ENCODE results near the gene SLC51A. TPM values are rescaled to one million over a fixed set of nuclear protein-coding genes. Genes with fewer than 3 reads are reported as not detected.

SLC51A gene
- total and polyA plus RNA-seq, 2 donors (not counting 1 experiment from before 2014, with no cell fraction given): not detected

- no peaks in the 10 kb centered on the region for H3K9me3 ChIP-seq (ENCODE audit: control insufficient read depth, insufficient read depth, low read depth, low read length)
- H3K4me3 ChIP-seq (replicated peaks in 1 of 4; ENCODE audit: control extremely low read depth in 1 of 4, insufficient read depth in 1 of 4, low read depth in 3 of 4, low read length in 4 of 4): no peak overlapping the region
- H3K36me3 ChIP-seq (ENCODE audit: control insufficient read depth, insufficient read depth, low read length): peaks cover 14% of the 10 kb centered on the region
- no peak for TF ChIP-seq EZH2 (IDR thresholded peaks at IDR 0.05; ENCODE audit: low read length, missing control alignments)
- TF ChIP-seq, protein P1, sequence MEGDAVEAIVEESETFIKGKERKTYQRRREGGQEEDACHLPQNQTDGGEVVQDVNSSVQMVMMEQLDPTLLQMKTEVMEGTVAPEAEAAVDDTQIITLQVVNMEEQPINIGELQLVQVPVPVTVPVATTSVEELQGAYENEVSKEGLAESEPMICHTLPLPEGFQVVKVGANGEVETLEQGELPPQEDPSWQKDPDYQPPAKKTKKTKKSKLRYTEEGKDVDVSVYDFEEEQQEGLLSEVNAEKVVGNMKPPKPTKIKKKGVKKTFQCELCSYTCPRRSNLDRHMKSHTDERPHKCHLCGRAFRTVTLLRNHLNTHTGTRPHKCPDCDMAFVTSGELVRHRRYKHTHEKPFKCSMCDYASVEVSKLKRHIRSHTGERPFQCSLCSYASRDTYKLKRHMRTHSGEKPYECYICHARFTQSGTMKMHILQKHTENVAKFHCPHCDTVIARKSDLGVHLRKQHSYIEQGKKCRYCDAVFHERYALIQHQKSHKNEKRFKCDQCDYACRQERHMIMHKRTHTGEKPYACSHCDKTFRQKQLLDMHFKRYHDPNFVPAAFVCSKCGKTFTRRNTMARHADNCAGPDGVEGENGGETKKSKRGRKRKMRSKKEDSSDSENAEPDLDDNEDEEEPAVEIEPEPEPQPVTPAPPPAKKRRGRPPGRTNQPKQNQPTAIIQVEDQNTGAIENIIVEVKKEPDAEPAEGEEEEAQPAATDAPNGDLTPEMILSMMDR (conservative IDR thresholded peaks at IDR 0.05 in 1 of 2, IDR thresholded peaks at IDR 0.05 in 1 of 2; ENCODE audit: low read depth in 1 of 2, low read length in 2 of 2): no peak
- H3K27ac ChIP-seq (ENCODE audit: insufficient read depth, low read length): no peak overlapping the region
- H3K4me2 ChIP-seq (ENCODE audit: extremely low read depth, insufficient read depth, low read length): no peak overlapping the region
- H4K20me1 ChIP-seq (ENCODE audit: control insufficient read depth, extremely low read depth, insufficient read depth, low read length): no peaks in the 10 kb centered on the region
- H2AFZ ChIP-seq (ENCODE audit: low read length): no peak overlapping the region
- H3K4me1 ChIP-seq (ENCODE audit: control insufficient read depth, extremely low read depth, insufficient read depth, low read length): no peaks in the 10 kb centered on the region
- peak; percentile 78 to 79 for DNase-seq (ENCODE audit: low read depth in 2 of 2)
- peaks cover 16% of the 10 kb centered on the region for H3K79me2 ChIP-seq (ENCODE audit: control insufficient read depth, insufficient read depth, low read length)
- H3K9ac ChIP-seq (ENCODE audit: insufficient read depth, low read length): no peak overlapping the region
- H3K27me3 ChIP-seq (ENCODE audit: control insufficient read depth, insufficient read depth, low read length): no peaks in the 10 kb centered on the region
These were observed 52.2 kb downstream of the SLC51A start for GRCh38 chr3:196268284-196269163.

DNA sequence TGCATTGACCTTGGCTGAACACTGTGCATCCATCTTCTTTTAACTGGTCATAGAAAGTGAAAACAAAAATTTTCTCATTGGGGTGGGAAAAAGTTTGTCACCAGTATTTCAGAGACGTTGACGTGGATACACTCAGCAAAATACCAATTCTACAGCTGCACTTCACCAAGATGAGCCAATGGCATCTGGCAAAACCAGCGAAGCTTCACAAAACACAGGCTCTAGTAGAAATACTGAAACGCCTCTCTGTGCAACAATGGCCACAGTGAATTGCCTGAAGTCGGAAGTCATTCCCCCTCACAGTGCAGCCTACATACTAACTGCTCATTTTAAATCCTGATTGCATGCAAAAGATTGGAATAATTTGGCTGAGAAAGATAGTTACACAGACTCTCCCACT lies 54.2 kb downstream of the SLC51A start:
- no peak for DNase-seq (ENCODE audit: low read depth in 2 of 2)
- no peak overlapping the region for H3K4me3 ChIP-seq (replicated peaks in 1 of 4; ENCODE audit: control extremely low read depth in 1 of 4, insufficient read depth in 1 of 4, low read depth in 3 of 4, low read length in 4 of 4)
- peaks cover 13% of the 10 kb centered on the region for H3K36me3 ChIP-seq (ENCODE audit: control insufficient read depth, insufficient read depth, low read length)
- H3K9ac ChIP-seq (ENCODE audit: insufficient read depth, low read length): no peak overlapping the region
- peaks cover 2% of the 10 kb centered on the region for H3K4me1 ChIP-seq (ENCODE audit: control insufficient read depth, extremely low read depth, insufficient read depth, low read length)
- H2AFZ ChIP-seq (ENCODE audit: low read length): no peak overlapping the region
- peaks cover 32% of the 10 kb centered on the region for H3K79me2 ChIP-seq (ENCODE audit: control insufficient read depth, insufficient read depth, low read length)
- TF ChIP-seq, protein P1 (conservative IDR thresholded peaks at IDR 0.05 in 1 of 2, IDR thresholded peaks at IDR 0.05 in 1 of 2; ENCODE audit: low read depth in 1 of 2, low read length in 2 of 2): no peak
- TF ChIP-seq EZH2 (IDR thresholded peaks at IDR 0.05; ENCODE audit: low read length, missing control alignments): no peak
- H3K27me3 ChIP-seq (ENCODE audit: control insufficient read depth, insufficient read depth, low read length): no peaks in the 10 kb centered on the region
- H3K4me2 ChIP-seq (ENCODE audit: extremely low read depth, insufficient read depth, low read length): no peak overlapping the region
- H3K27ac ChIP-seq (ENCODE audit: insufficient read depth, low read length): no peak overlapping the region
- no peaks in the 10 kb centered on the region for H4K20me1 ChIP-seq (ENCODE audit: control insufficient read depth, extremely low read depth, insufficient read depth, low read length)
- no peaks in the 10 kb centered on the region for H3K9me3 ChIP-seq (ENCODE audit: control insufficient read depth, insufficient read depth, low read depth, low read length)

- no peaks in the 10 kb centered on the region for H4K20me1 ChIP-seq (ENCODE audit: control insufficient read depth, extremely low read depth, insufficient read depth, low read length)
- no peak overlapping the region for H3K4me2 ChIP-seq (ENCODE audit: extremely low read depth, insufficient read depth, low read length)
- peaks cover 34% of the 10 kb centered on the region for H3K79me2 ChIP-seq (ENCODE audit: control insufficient read depth, insufficient read depth, low read length)
- TF ChIP-seq, protein P1 (conservative IDR thresholded peaks at IDR 0.05 in 1 of 2, IDR thresholded peaks at IDR 0.05 in 1 of 2; ENCODE audit: low read depth in 1 of 2, low read length in 2 of 2): no peak
- TF ChIP-seq EZH2 (IDR thresholded peaks at IDR 0.05; ENCODE audit: low read length, missing control alignments): no peak
- H3K9me3 ChIP-seq (ENCODE audit: control insufficient read depth, insufficient read depth, low read depth, low read length): no peaks in the 10 kb centered on the region
- no peak overlapping the region for H2AFZ ChIP-seq (ENCODE audit: low read length)
- H3K27ac ChIP-seq (ENCODE audit: insufficient read depth, low read length): no peak overlapping the region
- H3K4me1 ChIP-seq (ENCODE audit: control insufficient read depth, extremely low read depth, insufficient read depth, low read length): peaks cover 2% of the 10 kb centered on the region
- no peak overlapping the region for H3K4me3 ChIP-seq (replicated peaks in 1 of 4; ENCODE audit: control extremely low read depth in 1 of 4, insufficient read depth in 1 of 4, low read depth in 3 of 4, low read length in 4 of 4)
- H3K36me3 ChIP-seq (ENCODE audit: control insufficient read depth, insufficient read depth, low read length): peaks cover 11% of the 10 kb centered on the region
- DNase-seq (ENCODE audit: low read depth in 2 of 2): no peak
- no peaks in the 10 kb centered on the region for H3K27me3 ChIP-seq (ENCODE audit: control insufficient read depth, insufficient read depth, low read length)
- no peak overlapping the region for H3K9ac ChIP-seq (ENCODE audit: insufficient read depth, low read length)
These were observed 56.5 kb downstream of the SLC51A start for GRCh38 chr3:196272826-196273225.
